HG03025 (cell line): ENCODE measurements around the gene CCNK.

Experiments
- ATAC-seq: cut with Tn5 transposase; IDR thresholded peaks from one replicate; pipeline ENCODE4 v1.9.1; 2021; ENCODE audit warnings: mild to moderate bottlenecking, moderate library complexity; ENCODE audit not compliant: unreplicated experiment, low FRiP score

CCNK gene

DNA sequence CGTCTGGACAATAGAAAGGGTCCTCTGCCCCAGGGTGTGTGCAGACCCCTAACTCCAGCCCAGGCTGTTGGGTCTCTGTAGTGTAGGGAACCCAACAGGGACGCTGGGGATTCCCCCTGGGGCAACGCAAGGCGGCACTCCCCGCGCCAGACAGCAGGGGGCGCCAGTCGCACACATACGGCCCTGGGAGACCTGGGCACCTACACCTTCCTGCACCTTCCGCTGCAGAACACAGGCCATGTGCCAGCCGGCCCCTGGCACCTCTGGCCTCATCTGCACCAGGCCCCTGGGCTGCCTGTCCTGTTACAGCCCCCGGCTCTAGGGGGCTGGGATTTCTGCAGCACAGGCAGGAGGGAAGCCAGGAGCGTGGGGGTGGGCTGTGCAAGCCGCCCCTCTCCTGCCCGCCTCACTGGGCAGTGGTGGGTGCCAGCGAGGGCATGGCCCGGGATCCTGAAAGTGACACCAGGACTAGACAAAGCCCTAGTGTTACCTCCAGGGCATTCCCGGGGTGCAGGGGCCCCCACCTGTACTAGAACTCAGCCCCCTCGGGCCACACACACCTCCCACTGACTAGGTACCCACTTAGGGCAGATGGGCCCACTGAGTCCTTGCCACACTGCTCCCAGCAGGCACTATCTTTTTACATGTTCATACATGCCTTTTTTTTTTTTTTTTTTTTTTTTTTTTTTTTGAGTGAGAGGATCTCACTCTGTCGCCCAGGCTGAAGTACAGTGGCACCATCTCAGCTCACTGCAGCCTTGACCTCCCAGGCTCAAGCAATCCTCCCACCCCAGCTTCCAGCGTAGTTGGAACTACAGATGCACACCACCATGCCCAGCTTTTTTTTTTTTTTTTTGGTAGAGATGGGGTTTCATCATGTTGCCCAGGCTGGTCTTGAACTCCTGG lies 37.5 kb downstream of the CCNK start:
- ATAC-seq: no peak

GRCh38 chr14:99519347-99519881 lies 38.2 kb downstream of the CCNK start:
- no peak for ATAC-seq

GRCh38 chr14:99519931-99520421 lies 38.8 kb downstream of the CCNK start:
- ATAC-seq: no peak

DNA sequence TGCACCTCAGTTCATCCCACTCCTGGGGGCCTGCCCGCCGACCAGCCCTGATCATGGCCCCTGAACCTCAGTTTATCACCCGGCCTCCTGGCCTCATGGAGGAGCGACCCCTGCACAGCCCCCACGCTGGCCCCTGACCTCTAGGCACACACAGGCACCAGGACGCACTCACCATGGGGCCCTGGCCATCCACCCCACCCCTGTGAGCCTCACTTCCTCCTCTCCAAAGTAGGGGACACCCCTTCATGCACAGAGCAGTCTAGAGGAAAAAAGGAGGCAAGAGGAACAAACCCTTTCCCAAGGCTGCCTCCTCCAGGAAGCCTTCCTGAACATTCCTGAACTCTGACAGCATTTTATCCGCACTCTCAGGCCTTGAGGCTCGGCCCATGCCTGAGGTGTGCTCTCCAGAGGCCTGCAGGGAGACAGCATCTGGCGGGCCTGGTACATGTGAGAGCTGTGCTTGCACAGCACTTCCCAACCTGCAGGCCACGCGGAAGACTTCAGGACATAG lies 39.4 kb downstream of the CCNK start:
- no peak for ATAC-seq

GRCh38 chr14:99521176-99522024 lies 40.2 kb downstream of the CCNK start:
- no peak for ATAC-seq

DNA sequence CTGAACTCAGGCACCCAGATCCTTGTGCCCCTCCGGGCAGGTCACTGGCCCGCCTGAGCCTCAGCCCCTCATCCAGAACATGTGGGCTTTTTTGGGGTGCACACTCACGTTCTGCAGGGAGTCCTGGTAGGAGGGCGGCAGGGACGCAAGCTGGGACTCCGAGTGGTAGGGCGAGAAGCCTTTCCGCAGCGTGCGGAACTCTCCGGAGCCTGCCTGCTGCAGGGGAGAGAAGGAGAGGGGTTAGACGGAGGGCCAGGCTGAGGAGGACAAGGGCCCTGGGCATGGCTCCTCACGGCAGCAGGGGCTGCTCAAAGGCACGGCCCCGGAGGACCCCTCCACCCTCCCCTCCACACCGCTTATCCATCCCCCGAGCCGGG lies 40.8 kb downstream of the CCNK start:
- no peak for ATAC-seq

DNA sequence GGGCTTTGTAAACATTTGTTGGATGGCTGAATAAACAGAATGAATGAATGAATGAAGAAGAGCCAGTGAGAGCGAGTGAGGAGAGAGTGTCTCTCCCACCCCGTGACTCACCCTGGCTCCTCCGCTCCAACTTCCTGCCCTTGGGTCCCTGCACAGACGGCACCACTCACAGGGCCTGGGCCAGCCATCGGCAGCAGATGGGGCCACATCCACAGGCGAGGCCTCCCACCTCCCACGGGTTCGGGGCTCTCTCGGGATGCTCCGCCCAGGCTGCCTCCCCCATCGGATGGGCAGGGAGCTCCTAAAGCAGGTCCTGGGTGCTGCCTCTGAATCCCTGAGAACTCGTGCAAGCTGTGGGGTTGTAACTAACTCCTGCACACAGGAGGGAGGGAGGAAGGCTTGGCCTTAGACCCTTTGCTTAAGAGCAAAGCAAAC lies 41.3 kb downstream of the CCNK start:
- no peak for ATAC-seq

DNA sequence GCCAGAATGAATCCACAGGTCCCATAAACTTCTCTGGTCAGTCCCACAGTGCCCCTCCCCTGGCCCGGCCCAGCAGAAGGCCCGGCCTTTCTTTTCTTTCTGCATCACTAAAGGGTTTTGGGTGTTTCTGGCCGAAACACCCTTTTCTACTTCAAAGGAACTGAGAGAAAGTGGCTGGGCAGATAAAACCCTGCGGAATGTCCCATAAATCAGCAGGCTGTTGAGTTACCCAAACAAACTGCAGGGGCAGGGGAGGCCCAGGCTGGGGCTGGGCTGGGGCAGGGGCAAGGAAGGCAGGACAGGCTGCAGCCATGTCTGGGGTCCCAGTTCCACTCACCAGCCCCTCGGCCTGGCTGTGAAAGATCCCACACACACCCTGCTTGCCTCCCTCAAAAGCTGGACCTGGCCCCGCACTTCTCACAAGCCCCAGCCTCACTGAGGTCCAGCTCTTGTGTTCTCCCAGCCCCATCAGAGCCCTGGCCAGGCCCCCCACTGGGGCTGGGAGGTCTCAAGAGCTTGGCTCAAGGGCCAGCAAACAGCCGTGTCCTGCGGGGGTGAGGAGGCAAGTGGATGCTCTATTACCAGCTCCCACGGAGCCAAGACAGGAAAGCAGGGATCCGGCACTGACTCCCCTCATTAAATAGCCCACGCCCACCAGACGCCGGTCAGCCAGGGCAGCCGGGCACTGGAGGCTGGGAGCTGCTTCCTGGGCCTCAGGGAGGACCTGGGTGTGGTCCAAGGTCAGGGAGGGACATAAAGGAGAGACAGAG lies 41.9 kb downstream of the CCNK start:
- ATAC-seq: no peak

- no peak for ATAC-seq
Measured at GRCh38 chr14:99523704-99524055, 42.5 kb downstream of the CCNK start.

- ATAC-seq: no peak
Measured at GRCh38 chr14:99524091-99524661, 43.0 kb downstream of the CCNK start.

DNA sequence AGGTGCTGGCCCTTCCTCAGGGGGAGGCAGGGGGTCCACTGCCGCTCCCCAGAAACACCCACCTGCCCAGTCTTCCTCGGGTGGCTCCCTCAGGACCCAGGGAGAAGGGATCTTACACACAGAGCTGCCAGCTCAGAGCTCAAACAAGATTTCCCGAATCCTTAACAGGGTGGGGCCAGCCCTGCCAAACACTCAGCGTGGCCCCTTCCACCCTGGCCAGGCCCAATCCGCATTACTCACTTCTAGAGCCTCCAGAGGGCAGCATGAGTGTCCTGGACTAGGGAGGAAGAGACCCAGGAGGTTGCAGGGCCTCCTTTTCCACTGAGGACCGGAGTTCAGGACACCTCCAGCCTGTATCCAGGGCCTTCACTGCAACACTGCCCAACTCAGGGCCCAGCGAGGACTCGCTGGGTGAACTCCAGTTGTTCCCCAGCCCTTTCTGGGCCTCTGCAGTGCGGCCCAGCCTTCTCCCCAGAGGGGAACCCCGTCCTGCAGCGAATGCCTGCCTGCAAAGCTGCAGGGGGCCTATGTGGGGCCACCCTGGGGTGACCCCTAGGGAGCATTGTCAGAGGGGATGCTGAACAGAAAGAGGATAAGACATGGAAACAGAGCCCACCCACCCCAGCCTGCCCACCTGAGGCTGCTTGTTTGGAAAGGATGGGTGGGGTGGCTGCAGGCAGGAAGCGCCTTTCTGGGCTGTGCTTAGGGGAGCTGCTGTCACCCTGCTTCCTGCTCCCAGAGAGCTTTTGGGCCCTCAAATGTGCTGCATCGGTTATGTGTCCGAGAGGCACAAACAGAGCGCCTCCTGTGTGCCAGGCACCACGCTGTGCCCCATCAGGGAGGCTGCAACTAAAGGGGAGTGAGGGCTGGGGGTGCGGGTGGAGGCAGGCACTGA lies 43.8 kb downstream of the CCNK start:
- no peak for ATAC-seq

DNA sequence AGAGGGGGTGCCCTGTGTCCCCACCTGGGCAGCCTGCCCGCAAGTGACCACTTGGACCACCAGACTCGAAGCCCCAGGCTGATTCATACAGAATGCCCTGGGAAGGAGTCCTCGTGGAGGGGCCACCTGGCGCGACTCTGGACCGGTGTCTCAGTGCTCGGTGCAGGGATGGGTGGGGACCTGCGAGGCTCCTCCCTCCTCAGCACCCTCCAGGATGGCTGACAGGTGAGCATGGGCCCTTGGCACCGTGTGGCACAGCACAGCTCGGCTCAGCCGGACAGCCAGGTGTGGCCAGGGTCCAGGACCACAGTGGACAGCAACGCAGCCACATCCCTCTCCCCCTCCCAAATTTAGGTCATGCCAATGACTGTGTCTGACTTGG lies 44.5 kb downstream of the CCNK start:
- no peak for ATAC-seq

DNA sequence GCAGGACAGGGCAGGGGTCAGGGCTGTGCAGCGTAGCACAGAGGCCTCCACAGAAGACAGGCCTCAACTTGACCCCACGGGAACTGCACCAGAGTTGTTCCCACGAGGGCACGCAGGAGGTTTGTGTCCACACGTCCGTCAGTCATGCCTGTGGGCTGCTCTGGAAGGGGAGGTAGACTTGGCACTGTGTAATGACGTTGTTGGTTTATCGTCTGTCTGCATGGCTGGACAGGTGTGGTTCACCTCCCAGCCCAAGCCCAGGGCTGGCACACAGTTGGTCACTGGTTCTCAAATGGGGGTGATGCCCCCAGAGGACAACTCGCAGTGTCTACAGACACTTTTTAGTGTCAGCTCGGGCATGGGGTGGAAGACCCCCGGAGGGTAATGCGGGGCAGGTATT lies 45.8 kb downstream of the CCNK start:
- ATAC-seq: no peak

- no peak for ATAC-seq
Measured at GRCh38 chr14:99527427-99528076, 46.3 kb downstream of the CCNK start.

- no peak for ATAC-seq
Measured at GRCh38 chr14:99529899-99530298, 48.7 kb downstream of the CCNK start.

GRCh38 chr14:99530407-99531155 lies 49.4 kb downstream of the CCNK start:
- ATAC-seq: no peak

DNA sequence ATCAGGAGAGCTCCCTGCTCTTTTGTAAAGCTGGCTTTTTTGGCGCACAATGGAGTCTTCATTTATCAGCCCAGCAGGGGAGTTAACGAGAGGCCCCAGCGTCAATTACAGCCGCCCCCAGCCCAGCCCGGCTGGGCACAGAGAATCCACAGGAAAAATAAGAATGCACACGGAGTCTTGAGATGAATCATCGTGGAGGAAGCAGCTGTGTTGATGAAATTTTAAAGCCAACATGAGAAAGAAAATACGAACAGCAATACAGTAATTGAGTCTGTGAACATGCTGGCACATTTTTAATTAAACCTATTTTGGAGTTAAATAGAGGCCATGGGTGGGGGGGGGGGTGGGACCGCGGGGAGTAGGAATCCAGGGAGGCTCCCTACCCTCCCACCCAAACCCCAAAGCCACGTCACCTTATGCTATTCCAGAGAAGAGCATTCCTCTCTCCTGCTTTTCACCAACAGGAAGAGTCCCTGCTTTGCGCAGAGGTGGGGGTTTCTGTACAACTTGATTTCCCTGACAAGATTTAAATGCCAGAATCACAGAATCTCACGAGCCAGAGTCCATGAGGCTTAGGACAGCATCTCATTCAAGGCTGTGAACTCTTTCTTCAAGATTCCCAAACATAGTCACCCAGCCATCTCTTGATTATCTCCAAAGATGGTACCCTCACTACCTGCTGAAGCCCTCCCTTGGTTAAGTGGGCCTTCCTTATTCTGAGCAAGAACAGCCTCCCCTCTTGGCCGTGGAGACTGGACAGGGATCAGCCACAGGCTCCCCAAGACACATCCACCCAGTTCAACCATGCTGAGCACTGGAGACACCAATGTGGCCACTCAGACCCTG lies 50.3 kb downstream of the CCNK start:
- no peak for ATAC-seq
